Thymus (tissue), 11 donors: ENCODE results near the gene CRYZ. TPM values are rescaled to one million over a fixed set of nuclear protein-coding genes. Genes with fewer than 3 reads are reported as not detected.
"Not testable (repeated sequence)": the region's sequence is repeated elsewhere in the genome, so short reads cannot be mapped to it uniquely, and the experiment has no call there.

Source experiments
- DNase-seq, 9 donors: peaks; one replicate each; pipeline ENCODE4 v3.0.0-alpha.2; 2013; ENCODE audit warnings: low spot score in 9 of 9, low read depth in 6 of 9, missing footprints in 1 of 9
- H3K27ac ChIP-seq, 2 donors: one replicate each; pipeline ENCODE4 v1.5.1; 2013; ENCODE audit warnings: control low read depth in 1 of 2, low read depth in 1 of 2, low read length in 1 of 2, mild to moderate bottlenecking in 1 of 2, moderate library complexity in 1 of 2
- H3K27me3 ChIP-seq, 2 donors: one replicate each; pipeline ENCODE4 v1.5.1; 2013; ENCODE audit warnings: low read length in 1 of 2; ENCODE audit not compliant: control insufficient read depth in 2 of 2, insufficient read depth in 1 of 2
- H3K36me3 ChIP-seq, 2 donors: one replicate each; pipeline ENCODE4 v1.5.1; 2013; ENCODE audit warnings: low read length in 1 of 2, mild to moderate bottlenecking in 1 of 2, moderate library complexity in 1 of 2; ENCODE audit not compliant: control insufficient read depth in 2 of 2, insufficient read depth in 2 of 2
- H3K4me1 ChIP-seq, 2 donors: one replicate each; pipeline ENCODE4 v1.5.1; 2013; ENCODE audit warnings: low read length in 2 of 2; ENCODE audit not compliant: control insufficient read depth in 2 of 2, insufficient read depth in 2 of 2
- H3K4me3 ChIP-seq, 2 donors: one replicate each; pipeline ENCODE4 v1.5.1; 2013; ENCODE audit warnings: low read length in 2 of 2, control low read depth in 1 of 2, mild to moderate bottlenecking in 1 of 2
- H3K9me3 ChIP-seq, 2 donors: one replicate each; pipeline ENCODE4 v1.5.1; 2013; ENCODE audit warnings: low read length in 1 of 2, mild to moderate bottlenecking in 1 of 2; ENCODE audit not compliant: control insufficient read depth in 2 of 2, insufficient read depth in 1 of 2
- WGBS: extraction: QIAGEN DNeasy Blood & Tissue Kit; methylation state at CpG from one replicate; pipeline ENCODE4 v1.1.7; 2013; 5-methylcytosine and 5-hydroxymethylcytosine counted together
- polyA plus RNA-seq: library from polyadenylated mRNA; stranded (reverse); fragments of 200-250 nt; gene quantifications from one replicate; pipeline ENCODE4 v1.2.3, GENCODE V29; 2013
- total RNA-seq: library from RNA; stranded (reverse); fragments of 120-200 nt; gene quantifications from one replicate; pipeline ENCODE4 v1.2.4, GENCODE V29; 2013
- donor health status: healthy.

Gene CRYZ
- total and polyA plus RNA-seq, 2 donors = 38.8 to 50.9 TPM

- Histone ChIP-seq H3K9me3 (no peaks in the 10 kb centered on the region), H3K36me3 (peaks cover 23 to 32% of the 10 kb centered on the region in 2 donors), H3K4me1 (peaks cover 0 to 10% of the 10 kb centered on the region in 2 donors), H3K27me3 (no peaks in the 10 kb centered on the region), H3K27ac (no peak overlapping the region), H3K4me3 (no peak overlapping the region)
- 96% methylated on average over 4 of the region's 4 CpGs for WGBS
- no peak for DNase-seq
Measured at GRCh38 chr1:74737333-74737732, 4.5 kb upstream of the CRYZ start.

GRCh38 chr1:74733604-74734484 lies 994 bp upstream of the CRYZ start:
- peaks cover 2 to 17% of the 10 kb centered on the region in 2 donors for H3K4me1 ChIP-seq
- H3K27me3 ChIP-seq = no peaks in the 10 kb centered on the region
- peaks cover 11 to 12% of the 10 kb centered on the region in 2 donors for H3K36me3 ChIP-seq
- H3K4me3 ChIP-seq = peak overlapping the region; percentile 67 to 79
- DNase-seq = peak; percentile 24 to 88 (median 65)
- peak overlapping the region; percentile 82 to 93 for H3K27ac ChIP-seq
- no peaks in the 10 kb centered on the region for H3K9me3 ChIP-seq
- WGBS = 27% methylated on average over 11 of the region's 11 CpGs

GRCh38 chr1:74732071-74732946 lies 541 bp downstream of the CRYZ start:
- Histone ChIP-seq H3K4me1 (peaks cover 2 to 17% of the 10 kb centered on the region in 2 donors), H3K4me3 (peak overlapping the region; percentile 67 to 79), H3K27ac (peak overlapping the region; percentile 36 to 93)
- peak in 4 of 9 donors; percentile 9 to 38 (median 12) for DNase-seq
- not testable (repeated sequence) for H3K9me3 ChIP-seq, H3K27me3 ChIP-seq, H3K36me3 ChIP-seq
- WGBS = 7% methylated on average over 17 of the region's 17 CpGs

- Histone ChIP-seq H3K27me3 (no peaks in the 10 kb centered on the region), H3K36me3 (no peaks in the 10 kb centered on the region), H3K27ac (peak overlapping the region in 1 of 2 donors; percentile 61), H3K4me3 (no peak overlapping the region), H3K9me3 (no peaks in the 10 kb centered on the region), H3K4me1 (peaks cover 2 to 17% of the 10 kb centered on the region in 2 donors)
- 88% methylated on average over 11 of the region's 11 CpGs for WGBS
- peak in 1 of 9 donors; percentile 13 for DNase-seq
Measured at GRCh38 chr1:74731399-74732052, 1.3 kb downstream of the CRYZ start.

GRCh38 chr1:74729741-74730478 lies 2.9 kb downstream of the CRYZ start:
- 93% methylated on average over 6 of the region's 6 CpGs for WGBS
- Histone ChIP-seq H3K27me3 (no peaks in the 10 kb centered on the region), H3K4me3 (no peak overlapping the region), H3K36me3 (no peaks in the 10 kb centered on the region), H3K27ac (peak overlapping the region in 1 of 2 donors; percentile 31), H3K9me3 (peaks cover 0 to 8% of the 10 kb centered on the region in 2 donors), H3K4me1 (peaks cover 2 to 17% of the 10 kb centered on the region in 2 donors)
- DNase-seq = no peak

GRCh38 chr1:74728736-74729135 lies 4.1 kb downstream of the CRYZ start:
- no peak for DNase-seq
- WGBS = 74% methylated on average over 3 of the region's 3 CpGs
- peaks cover 0 to 8% of the 10 kb centered on the region in 2 donors for H3K9me3 ChIP-seq
- H3K27ac ChIP-seq = no peak overlapping the region
- H3K4me3 ChIP-seq = no peak overlapping the region
- H3K27me3 ChIP-seq = no peaks in the 10 kb centered on the region
- H3K4me1 ChIP-seq = peaks cover 2 to 10% of the 10 kb centered on the region in 2 donors
- no peaks in the 10 kb centered on the region for H3K36me3 ChIP-seq

GRCh38 chr1:74726063-74726462 lies 6.8 kb downstream of the CRYZ start:
- WGBS = 97% methylated on average over 1 of the region's 1 CpG
- Histone ChIP-seq H3K4me1 (peaks cover 0 to 2% of the 10 kb centered on the region in 2 donors), H3K27me3 (no peaks in the 10 kb centered on the region), H3K4me3 (no peak overlapping the region), H3K36me3 (peaks cover 0 to 16% of the 10 kb centered on the region in 2 donors), H3K27ac (no peak overlapping the region), H3K9me3 (peaks cover 0 to 8% of the 10 kb centered on the region in 2 donors)
- no peak for DNase-seq

GRCh38 chr1:74717626-74718025 lies 15.2 kb downstream of the CRYZ start:
- Histone ChIP-seq H3K36me3 (peaks cover 0 to 12% of the 10 kb centered on the region in 2 donors), H3K27ac (no peak overlapping the region), H3K4me3 (no peak overlapping the region), H3K4me1 (no peaks in the 10 kb centered on the region), H3K27me3 (no peaks in the 10 kb centered on the region), H3K9me3 (no peaks in the 10 kb centered on the region)
- DNase-seq = no peak
- WGBS = 100% methylated on average over 2 of the region's 2 CpGs
